Astrocyte (in vitro differentiated cells and primary cell): Measurements from ENCODE around the gene ABHD12.

Source experiments
- EZH2 ChIP-seq: IDR thresholded peaks from 2 replicates; pipeline ENCODE4 v1.6.1; 2012; ENCODE audit warnings: mild to moderate bottlenecking, low read length, inconsistent platforms; ENCODE audit not compliant: insufficient read depth
- TF ChIP-seq, protein P1 (sequence below): IDR thresholded peaks from 2 replicates; pipeline ENCODE4 v1.5.1; 2011; ENCODE audit warnings: low read depth, mild to moderate bottlenecking, inconsistent platforms, low read length, moderate library complexity; ENCODE audit not compliant: insufficient read depth

DNA sequence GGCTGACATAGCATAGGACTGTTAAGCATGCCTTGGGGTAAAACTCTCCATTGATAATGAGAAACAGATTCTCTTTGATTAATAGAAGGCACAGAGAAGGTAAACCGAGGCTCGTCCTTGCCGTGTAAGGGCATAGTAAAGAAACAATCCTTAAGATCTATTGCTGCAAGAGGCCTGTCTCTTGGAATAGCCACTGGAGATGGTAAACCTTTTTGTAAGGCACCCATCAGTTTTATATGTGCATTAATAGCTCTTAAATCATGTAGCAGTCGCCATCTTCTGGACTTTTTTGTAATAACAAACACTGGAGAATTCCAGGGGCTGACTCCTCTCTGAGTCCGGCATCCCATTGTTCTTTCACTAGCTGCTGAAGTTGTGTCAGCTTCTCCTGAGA is 8.4 kb upstream of the ABHD12 start:
- TF ChIP-seq, protein P1, sequence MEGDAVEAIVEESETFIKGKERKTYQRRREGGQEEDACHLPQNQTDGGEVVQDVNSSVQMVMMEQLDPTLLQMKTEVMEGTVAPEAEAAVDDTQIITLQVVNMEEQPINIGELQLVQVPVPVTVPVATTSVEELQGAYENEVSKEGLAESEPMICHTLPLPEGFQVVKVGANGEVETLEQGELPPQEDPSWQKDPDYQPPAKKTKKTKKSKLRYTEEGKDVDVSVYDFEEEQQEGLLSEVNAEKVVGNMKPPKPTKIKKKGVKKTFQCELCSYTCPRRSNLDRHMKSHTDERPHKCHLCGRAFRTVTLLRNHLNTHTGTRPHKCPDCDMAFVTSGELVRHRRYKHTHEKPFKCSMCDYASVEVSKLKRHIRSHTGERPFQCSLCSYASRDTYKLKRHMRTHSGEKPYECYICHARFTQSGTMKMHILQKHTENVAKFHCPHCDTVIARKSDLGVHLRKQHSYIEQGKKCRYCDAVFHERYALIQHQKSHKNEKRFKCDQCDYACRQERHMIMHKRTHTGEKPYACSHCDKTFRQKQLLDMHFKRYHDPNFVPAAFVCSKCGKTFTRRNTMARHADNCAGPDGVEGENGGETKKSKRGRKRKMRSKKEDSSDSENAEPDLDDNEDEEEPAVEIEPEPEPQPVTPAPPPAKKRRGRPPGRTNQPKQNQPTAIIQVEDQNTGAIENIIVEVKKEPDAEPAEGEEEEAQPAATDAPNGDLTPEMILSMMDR, result peak; percentile 69
- TF ChIP-seq EZH2, result no peak
